Keratinocyte (primary cell): ENCODE results near the gene WFDC1. TPM values are rescaled to one million over a fixed set of nuclear protein-coding genes. Genes with fewer than 3 reads are reported as not detected.
"Not testable (repeated sequence)": the region's sequence is repeated elsewhere in the genome, so short reads cannot be mapped to it uniquely, and the experiment has no call there.

Experiments
- DNase-seq: peaks from one replicate; pipeline ENCODE4 v3.0.0-alpha.2; 2011; ENCODE audit warnings: low read depth, missing footprints, low spot score
- FAIRE-seq: peaks from 2 replicates; lab custom pipeline; 2011; peaks lifted over from hg19 to GRCh38; lab: Jason Lieb, UNC
- H2AFZ ChIP-seq: 2 replicates; pipeline ENCODE4 v1.6.0; 2012; ENCODE audit warnings: low read length, control low read depth, inconsistent platforms; ENCODE audit not compliant: control insufficient read depth
- H3K27ac ChIP-seq: 2 replicates; pipeline ENCODE4 v1.5.1; 2011; ENCODE audit warnings: low read length; ENCODE audit not compliant: control insufficient read depth, insufficient read depth
- H3K27me3 ChIP-seq: 3 replicates; pipeline ENCODE4 v1.6.0; 2011; ENCODE audit warnings: low read length; ENCODE audit not compliant: control insufficient read depth, insufficient read depth; ENCODE audit errors: extremely low read depth
- H3K36me3 ChIP-seq, 2 experiments: 2 replicates in 1 of 2; 3 replicates in 1 of 2; pipeline ENCODE4 v1.5.1; 2011; ENCODE audit warnings: low read length in 2 of 2, mild to moderate bottlenecking in 1 of 2; ENCODE audit not compliant: control insufficient read depth in 2 of 2, insufficient read depth in 2 of 2; ENCODE audit errors: extremely low read depth in 1 of 2
- H3K4me1 ChIP-seq: 3 replicates; pipeline ENCODE4 v1.5.1; 2011; ENCODE audit warnings: low read length; ENCODE audit not compliant: control insufficient read depth, insufficient read depth; ENCODE audit errors: extremely low read depth
- H3K4me2 ChIP-seq: 3 replicates; pipeline ENCODE4 v1.6.0; 2011; ENCODE audit warnings: low read depth, low read length; ENCODE audit not compliant: control insufficient read depth, insufficient read depth; ENCODE audit errors: extremely low read depth
- H3K4me3 ChIP-seq, 3 experiments: fragments of 200-600 bp in 1 of 3; sonication (generic) in 1 of 3; 2 replicates in 2 of 3; 3 replicates in 1 of 3; pipeline ENCODE4 v1.5.1; 2011 to 2016; ENCODE audit warnings: low read length in 3 of 3, mild to moderate bottlenecking in 3 of 3, control low read depth in 2 of 3, inconsistent platforms in 1 of 3, low read depth in 1 of 3, mixed read lengths in 1 of 3, mixed run types in 1 of 3, moderate library complexity in 1 of 3; ENCODE audit not compliant: control insufficient read depth in 2 of 3, insufficient read depth in 2 of 3; ENCODE audit errors: extremely low read depth in 1 of 3
- H3K79me2 ChIP-seq: 2 replicates; pipeline ENCODE4 v1.6.0; 2012; ENCODE audit warnings: low read length; ENCODE audit not compliant: control insufficient read depth, insufficient read depth
- H3K9ac ChIP-seq: 3 replicates; pipeline ENCODE4 v1.6.0; 2011; ENCODE audit warnings: low read length; ENCODE audit not compliant: control insufficient read depth, insufficient read depth; ENCODE audit errors: extremely low read depth
- H3K9me1 ChIP-seq: 3 replicates; pipeline ENCODE4 v1.6.0; 2011; ENCODE audit warnings: low read length; ENCODE audit not compliant: control insufficient read depth, insufficient read depth; ENCODE audit errors: extremely low read depth
- H3K9me3 ChIP-seq: 2 replicates; pipeline ENCODE4 v1.5.1; 2012; ENCODE audit warnings: low read depth, low read length; ENCODE audit not compliant: control insufficient read depth
- H4K20me1 ChIP-seq: 3 replicates; pipeline ENCODE4 v1.6.0; 2011; ENCODE audit warnings: low read length; ENCODE audit not compliant: control insufficient read depth, insufficient read depth; ENCODE audit errors: extremely low read depth
- CTCF ChIP-seq, 3 experiments: IDR thresholded peaks in 1 of 3; conservative IDR thresholded peaks in 1 of 3; optimal IDR thresholded peaks in 1 of 3; 2 replicates in 2 of 3; 3 replicates in 1 of 3; pipeline versions ENCODE3 to v1.5.1; 2011; ENCODE audit warnings: low read length in 3 of 3, mild to moderate bottlenecking in 3 of 3, moderate library complexity in 2 of 3, control low read depth in 1 of 3, inconsistent platforms in 1 of 3; ENCODE audit not compliant: insufficient read depth in 2 of 3; ENCODE audit errors: extremely low read depth in 1 of 3
- EZH2 ChIP-seq: IDR thresholded peaks from one replicate; pipeline ENCODE4 v1.6.1; 2012; ENCODE audit warnings: inconsistent platforms, mild to moderate bottlenecking, low read length, moderate library complexity
- dilution Hi-C: fragments of 300-500 bp; cut with MboI; formaldehyde crosslinking; loops from one replicate; pipeline ENCODE4 v1.7.0; 2020; ENCODE audit warnings: low sequenced_read_pairs; ENCODE audit not compliant: extremely low pct_ligation_motif_present
- polyA plus RNA-seq, 5 experiments: library from polyadenylated mRNA; depleted of rRNA in 3 of 5; stranded (reverse) in 3 of 5; stranded (forward) in 1 of 5; unstranded in 1 of 5; fragments of >200 nt; gene quantifications; 1 replicate in 1 of 5; 2 replicates in 3 of 5; 3 replicates in 1 of 5; pipeline versions ENCODE4 v1.2.1 to v1.2.3, GENCODE V29; 2011 to 2012; ENCODE audit warnings: missing spikeins in 2 of 5, low read depth in 1 of 5, low replicate concordance in 1 of 5

WFDC1 gene
- polyA plus RNA-seq, 1 donor (not counting 4 experiments of a cell fraction or from before 2014, with no cell fraction given), result not detected

GRCh38 chr16:84340325-84341040 is 45.8 kb downstream of the WFDC1 start:
- dilution Hi-C loops, result no loop called here
- no peak for TF ChIP-seq EZH2
- peak; percentile 15 to 42 (median 29) for TF ChIP-seq CTCF (optimal IDR thresholded peaks at IDR 0.05 in 1 of 3, IDR thresholded peaks at IDR 0.05 in 1 of 3, conservative IDR thresholded peaks at IDR 0.05 in 1 of 3; ENCODE audit: extremely low read depth in 1 of 3, insufficient read depth in 2 of 3, low read length in 3 of 3)
- no peak overlapping the region for H3K9ac ChIP-seq
- H3K27me3 ChIP-seq, result peaks cover 6% of the 10 kb centered on the region
- no peaks in the 10 kb centered on the region for H3K36me3 ChIP-seq
- H3K4me2 ChIP-seq, result no peak overlapping the region
- DNase-seq, result no peak
- H3K4me1 ChIP-seq, result no peaks in the 10 kb centered on the region
- H4K20me1 ChIP-seq, result no peaks in the 10 kb centered on the region
- no peak overlapping the region for H3K27ac ChIP-seq
- H2AFZ ChIP-seq, result no peak overlapping the region
- FAIRE-seq, result no peak
- no peaks in the 10 kb centered on the region for H3K79me2 ChIP-seq
- no peaks in the 10 kb centered on the region for H3K9me1 ChIP-seq
- no peak overlapping the region for H3K4me3 ChIP-seq
- no peaks in the 10 kb centered on the region for H3K9me3 ChIP-seq

GRCh38 chr16:84341528-84342295 is 47.0 kb downstream of the WFDC1 start:
- no peak for FAIRE-seq
- no peaks in the 10 kb centered on the region for H3K4me1 ChIP-seq
- dilution Hi-C loops, result no loop called here

GRCh38 chr16:84343800-84344199 is 49.1 kb downstream of the WFDC1 start:
- H3K27ac ChIP-seq, H3K9me1 ChIP-seq, H3K9me3 ChIP-seq, H3K79me2 ChIP-seq, dilution Hi-C loops, H3K36me3 ChIP-seq, H4K20me1 ChIP-seq, H2AFZ ChIP-seq, DNase-seq, H3K4me2 ChIP-seq, H3K4me1 ChIP-seq, H3K9ac ChIP-seq, H3K4me3 ChIP-seq, FAIRE-seq: not testable (repeated sequence)
- peaks cover 15% of the 10 kb centered on the region for H3K27me3 ChIP-seq

More at GRCh38 chr16:84341528-84342295, 47.0 kb downstream of the WFDC1 start:
- Histone ChIP-seq H4K20me1 (no peaks in the 10 kb centered on the region), H3K36me3 (no peaks in the 10 kb centered on the region), H3K9ac (no peak overlapping the region), H3K4me3 (no peak overlapping the region), H3K9me3 (no peaks in the 10 kb centered on the region), H2AFZ (no peak overlapping the region), H3K27ac (no peak overlapping the region), H3K4me2 (no peak overlapping the region), H3K27me3 (peaks cover 10% of the 10 kb centered on the region), H3K79me2 (no peaks in the 10 kb centered on the region), H3K9me1 (no peaks in the 10 kb centered on the region)
- no peak for DNase-seq
- TF ChIP-seq EZH2 (no peak), CTCF (optimal IDR thresholded peaks at IDR 0.05 in 1 of 3, IDR thresholded peaks at IDR 0.05 in 1 of 3, conservative IDR thresholded peaks at IDR 0.05 in 1 of 3; ENCODE audit: extremely low read depth in 1 of 3, insufficient read depth in 2 of 3, low read length in 3 of 3) (no peak)
